Gastroesophageal sphincter (tissue), 2 donors: Measurements from ENCODE around the gene NRDC.

Experiments
- EP300 ChIP-seq: sonication (generic); formaldehyde crosslinking; IDR thresholded peaks from one replicate; pipeline ENCODE4 v1.6.1; 2017; ENCODE audit warnings: antibody characterized with exemption, mild to moderate bottlenecking
- POLR2AphosphoS5 ChIP-seq: sonication (generic); formaldehyde crosslinking; IDR thresholded peaks from one replicate; pipeline ENCODE4 v1.6.1; 2017; ENCODE audit warnings: antibody characterized with exemption

DNA sequence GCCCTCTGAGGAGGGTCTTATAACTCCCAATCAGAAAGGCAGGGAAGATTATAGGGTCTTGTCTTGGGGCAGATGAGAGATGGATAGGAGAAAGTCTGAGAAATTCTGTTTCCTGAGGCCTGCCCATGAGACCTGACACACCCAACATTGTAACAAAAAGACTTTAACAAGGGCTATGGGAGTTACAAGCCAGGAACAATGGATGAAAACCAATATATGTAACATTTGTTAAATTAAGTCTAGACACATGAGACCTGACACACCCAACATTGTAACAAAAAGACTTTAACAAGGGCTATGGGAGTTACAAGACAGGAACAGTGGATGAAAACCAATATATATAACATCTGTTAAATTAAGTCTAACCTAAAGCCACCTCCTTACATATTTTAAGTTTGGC, 21.8 kb downstream of the NRDC start:
- TF ChIP-seq POLR2AphosphoS5 (no peak), EP300 (no peak)
